Esophagus muscularis mucosa (tissue), 4 donors: ENCODE measurements around the gene EXOC3. TPM values are rescaled to one million over a fixed set of nuclear protein-coding genes. Genes with fewer than 3 reads are reported as not detected.

Source experiments
- DNase-seq: peaks from one replicate; pipeline ENCODE4 v3.0.0-alpha.2; 2017; ENCODE audit errors: extremely low spot score
- H3K27ac ChIP-seq, 4 donors: fragments of 200-600 bp; sonication (generic); replicated peaks in 1 of 4; 1 replicate in 3 of 4; 2 replicates in 1 of 4; pipeline ENCODE4 v1.5.1; 2016 to 2019; ENCODE audit warnings: mild to moderate bottlenecking in 1 of 4
- H3K27me3 ChIP-seq, 4 donors: fragments of 200-600 bp; sonication (generic); one replicate each; pipeline versions ENCODE4 v1.5.1 to v1.6.0; 2016 to 2019
- H3K36me3 ChIP-seq, 4 donors: fragments of 200-600 bp; sonication (generic); one replicate each; pipeline ENCODE4 v1.5.1; 2016 to 2019
- H3K4me1 ChIP-seq, 4 donors: fragments of 200-600 bp; sonication (generic); one replicate each; pipeline ENCODE4 v1.5.1; 2016 to 2019
- H3K4me3 ChIP-seq, 4 donors: fragments of 200-600 bp; sonication (generic); 1 replicate in 2 of 4; 2 replicates in 2 of 4; pipeline ENCODE4 v1.5.1; 2016 to 2019; ENCODE audit warnings: mild to moderate bottlenecking in 4 of 4, moderate library complexity in 1 of 4
- H3K9me3 ChIP-seq, 4 donors: fragments of 200-600 bp; sonication (generic); 1 replicate in 3 of 4; 2 replicates in 1 of 4; pipeline ENCODE4 v1.5.1; 2016 to 2019
- EP300 ChIP-seq: sonication (generic); formaldehyde crosslinking; IDR thresholded peaks from one replicate; pipeline ENCODE4 v1.6.1; 2017; ENCODE audit warnings: antibody characterized with exemption
- POLR2A ChIP-seq: fragments of 450-650 bp; IDR thresholded peaks from one replicate; pipeline ENCODE4 v1.6.1; 2017; ENCODE audit warnings: antibody characterized with exemption, moderate library complexity, mild to moderate bottlenecking, low read depth
- POLR2AphosphoS5 ChIP-seq, 2 donors: sonication (generic); formaldehyde crosslinking; IDR thresholded peaks; one replicate each; pipeline ENCODE4 v1.6.1; 2017; ENCODE audit warnings: antibody characterized with exemption in 2 of 2
- WGBS: methylation state at CpG from one replicate; pipeline ENCODE4 v1.1.5; 2018; 5-methylcytosine and 5-hydroxymethylcytosine counted together
- intact Hi-C: fragments of 100-400 bp; cut with DNase I; formaldehyde crosslinking; loops from one replicate; pipeline ENCODE4 v1.15.1; 2023
- total RNA-seq, 4 donors: library from RNA; depleted of rRNA; stranded (reverse); fragments of >200 nt; gene quantifications; one replicate each; pipeline versions ENCODE4 v1.1.0 to v1.2.1, GENCODE V29; 2016
- TF ChIP-seq, protein P1 (sequence below), 3 experiments: fragments of 200-600 bp in 2 of 3; fragments of 450-650 bp in 1 of 3; sonication (generic) in 2 of 3; IDR thresholded peaks; one replicate each; pipeline ENCODE4 v1.5.1; 2017 to 2019; ENCODE audit warnings: antibody characterized with exemption in 3 of 3, mild to moderate bottlenecking in 2 of 3, moderate library complexity in 1 of 3

EXOC3 gene
- total RNA-seq, 4 donors from 2014 or later: 48.6 to 82.1 (median 59.3) TPM

GRCh38 chr5:441996-442334 is 1.0 kb upstream of the EXOC3 start:
- WGBS: 94% methylated on average over 5 of the region's 5 CpGs
- intact Hi-C loops: loop anchor here (10.0 kb wide), 1 partner anchor 463 kb away; no protein-coding TSS in a partner anchor
- Histone ChIP-seq H3K9me3 (no peaks in the 10 kb centered on the region), H3K36me3 (peaks cover 0 to 14% (median 7%) of the 10 kb centered on the region in 4 donors), H3K4me1 (peaks cover 19 to 41% (median 22%) of the 10 kb centered on the region in 4 donors), H3K27me3 (peaks cover 0 to 14% (median 0%) of the 10 kb centered on the region in 4 donors), H3K27ac (peak overlapping the region in 1 of 4 donors; percentile 83), H3K4me3 (peak overlapping the region; percentile 80 to 99 (median 91))
- DNase-seq: no peak
- no peak for TF ChIP-seq POLR2AphosphoS5 (IDR thresholded peaks at IDR 0.05)
- TF ChIP-seq EP300: no peak
- TF ChIP-seq POLR2A: no peak
- TF ChIP-seq, protein P1, sequence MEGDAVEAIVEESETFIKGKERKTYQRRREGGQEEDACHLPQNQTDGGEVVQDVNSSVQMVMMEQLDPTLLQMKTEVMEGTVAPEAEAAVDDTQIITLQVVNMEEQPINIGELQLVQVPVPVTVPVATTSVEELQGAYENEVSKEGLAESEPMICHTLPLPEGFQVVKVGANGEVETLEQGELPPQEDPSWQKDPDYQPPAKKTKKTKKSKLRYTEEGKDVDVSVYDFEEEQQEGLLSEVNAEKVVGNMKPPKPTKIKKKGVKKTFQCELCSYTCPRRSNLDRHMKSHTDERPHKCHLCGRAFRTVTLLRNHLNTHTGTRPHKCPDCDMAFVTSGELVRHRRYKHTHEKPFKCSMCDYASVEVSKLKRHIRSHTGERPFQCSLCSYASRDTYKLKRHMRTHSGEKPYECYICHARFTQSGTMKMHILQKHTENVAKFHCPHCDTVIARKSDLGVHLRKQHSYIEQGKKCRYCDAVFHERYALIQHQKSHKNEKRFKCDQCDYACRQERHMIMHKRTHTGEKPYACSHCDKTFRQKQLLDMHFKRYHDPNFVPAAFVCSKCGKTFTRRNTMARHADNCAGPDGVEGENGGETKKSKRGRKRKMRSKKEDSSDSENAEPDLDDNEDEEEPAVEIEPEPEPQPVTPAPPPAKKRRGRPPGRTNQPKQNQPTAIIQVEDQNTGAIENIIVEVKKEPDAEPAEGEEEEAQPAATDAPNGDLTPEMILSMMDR (IDR thresholded peaks at IDR 0.05): no peak

- H3K27ac ChIP-seq: peak overlapping the region; percentile 80 to 87 (median 84)
- intact Hi-C loops: loop anchor here (10.0 kb wide), 1 partner anchor 461 kb away; no protein-coding TSS in a partner anchor
- peaks cover 19 to 45% (median 22%) of the 10 kb centered on the region in 4 donors for H3K4me1 ChIP-seq
Observed at GRCh38 chr5:443239-444151, 519 bp downstream of the EXOC3 start.

DNA sequence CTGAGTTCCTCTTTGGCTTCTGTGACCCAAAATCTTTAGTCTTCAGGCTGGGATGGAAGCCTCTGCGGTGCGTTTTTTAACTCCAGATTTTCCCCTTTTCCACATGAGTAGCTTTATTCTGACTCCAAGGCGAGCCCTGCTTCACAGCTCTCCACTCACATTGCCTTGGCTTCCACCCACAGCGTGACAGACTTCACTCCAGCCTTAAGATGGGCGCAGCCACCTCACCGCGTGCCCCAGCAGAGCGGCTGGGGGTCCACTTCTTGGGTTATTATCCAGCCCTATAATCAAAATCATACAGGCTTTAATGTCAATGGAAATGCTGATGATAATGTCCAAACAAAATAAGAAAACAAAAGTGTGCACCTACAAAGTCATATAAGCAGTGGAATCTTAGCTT is 1.2 kb downstream of the EXOC3 start:
- intact Hi-C loops: loop anchor here (10.0 kb wide), 1 partner anchor 461 kb away; no protein-coding TSS in a partner anchor

More at GRCh38 chr5:443239-444151, 519 bp downstream of the EXOC3 start:
- no peak for TF ChIP-seq POLR2AphosphoS5 (IDR thresholded peaks at IDR 0.05)
- TF ChIP-seq EP300: no peak
- TF ChIP-seq, protein P1 (IDR thresholded peaks at IDR 0.05): no peak
- TF ChIP-seq POLR2A: no peak
- no peak for DNase-seq
- Histone ChIP-seq H3K36me3 (peaks cover 13 to 30% (median 23%) of the 10 kb centered on the region in 4 donors), H3K9me3 (no peaks in the 10 kb centered on the region), H3K4me3 (peak overlapping the region; percentile 80 to 99 (median 91)), H3K27me3 (peaks cover 0 to 4% (median 0%) of the 10 kb centered on the region in 4 donors)
- 45% methylated on average over 23 of the region's 62 CpGs for WGBS

GRCh38 chr5:445591-445990 is 2.6 kb downstream of the EXOC3 start:
- H3K9me3 ChIP-seq: no peaks in the 10 kb centered on the region
- H3K36me3 ChIP-seq: peaks cover 21 to 50% (median 42%) of the 10 kb centered on the region in 4 donors
- TF ChIP-seq POLR2AphosphoS5 (IDR thresholded peaks at IDR 0.05): no peak
- no peak for TF ChIP-seq POLR2A
- TF ChIP-seq, protein P1 (IDR thresholded peaks at IDR 0.05): no peak
- no peak for TF ChIP-seq EP300
- intact Hi-C loops: loop anchor here (10.0 kb wide), 1 partner anchor 459 kb away; no protein-coding TSS in a partner anchor
- H3K27me3 ChIP-seq: no peaks in the 10 kb centered on the region
- no peak overlapping the region for H3K27ac ChIP-seq
- 90% methylated on average over 9 of the region's 10 CpGs for WGBS
- H3K4me3 ChIP-seq: no peak overlapping the region
- DNase-seq: no peak
- peaks cover 19 to 45% (median 22%) of the 10 kb centered on the region in 4 donors for H3K4me1 ChIP-seq

More for the DNA sequence above, 1.2 kb downstream of the EXOC3 start:
- Histone ChIP-seq H3K4me1 (peaks cover 19 to 45% (median 22%) of the 10 kb centered on the region in 4 donors), H3K9me3 (no peaks in the 10 kb centered on the region), H3K36me3 (peaks cover 20 to 37% (median 30%) of the 10 kb centered on the region in 4 donors), H3K27ac (peak overlapping the region in 1 of 4 donors; percentile 83), H3K27me3 (no peaks in the 10 kb centered on the region), H3K4me3 (peak overlapping the region; percentile 80 to 99 (median 91))
- TF ChIP-seq EP300 (no peak), POLR2A (no peak), POLR2AphosphoS5 (IDR thresholded peaks at IDR 0.05) (no peak)
- TF ChIP-seq, protein P1 (IDR thresholded peaks at IDR 0.05): no peak
- DNase-seq: no peak
- WGBS: 82% methylated on average over 8 of the region's 8 CpGs
